Measurements from ENCODE around the gene KRTAP12-1.

- TF ChIP-seq MAX (IDR thresholded peaks at IDR 0.05): no peak
- TF ChIP-seq USF2 (IDR thresholded peaks at IDR 0.05; ENCODE audit: low read length): no peak
- no peak for TF ChIP-seq EZH2 (IDR thresholded peaks at IDR 0.05; ENCODE audit: low read depth, low read length, severe bottlenecking)
- TF ChIP-seq YY1 (IDR thresholded peaks at IDR 0.05; ENCODE audit: low read depth, low read length): no peak
- TF ChIP-seq POLR2A (IDR thresholded peaks at IDR 0.05; ENCODE audit: control extremely low read depth in 1 of 2, low read depth in 2 of 2, low read length in 2 of 2): no peak
Observed at GRCh38 chr21:44710294-44710665, 28.3 kb upstream of the KRTAP12-1 start.

Measured in H1 (cell line).